ENCODE measurements around the gene FAHD1.

GRCh38 chr16:1822801-1823200 is 4.2 kb upstream of the FAHD1 start:
- TF ChIP-seq FOXA1 (IDR thresholded peaks at IDR 0.05) (no peak), FOXM1 (IDR thresholded peaks at IDR 0.05; ENCODE audit: borderline replicate concordance) (no peak), CTBP1 (IDR thresholded peaks at IDR 0.05; ENCODE audit: borderline replicate concordance) (no peak), BHLHE40 (IDR thresholded peaks at IDR 0.05; ENCODE audit: borderline replicate concordance) (no peak), SUZ12 (IDR thresholded peaks at IDR 0.05) (no peak), ARNT (IDR thresholded peaks at IDR 0.05) (no peak), FOXK2 (IDR thresholded peaks at IDR 0.05) (no peak), ZNF384 (IDR thresholded peaks at IDR 0.05) (no peak), PKNOX1 (IDR thresholded peaks at IDR 0.05) (no peak), SP1 (IDR thresholded peaks at IDR 0.05) (no peak), ELF4 (IDR thresholded peaks at IDR 0.05) (no peak), HDGF (IDR thresholded peaks at IDR 0.05; ENCODE audit: borderline replicate concordance) (no peak), L3MBTL2 (conservative IDR thresholded peaks at IDR 0.05) (no peak), LEF1 (IDR thresholded peaks at IDR 0.05; ENCODE audit: borderline replicate concordance) (no peak)
